GM11168 (cell line): ENCODE data around the gene TMEM256.
"Not testable (repeated sequence)": the region's sequence is repeated elsewhere in the genome, so short reads cannot be mapped to it uniquely, and the experiment has no call there.

Source experiments
- in situ Hi-C: fragments of 300-500 bp; cut with MboI; formaldehyde crosslinking; loops from one replicate; pipeline ENCODE4 v1.12.0; 2022; ENCODE audit warnings: low sequenced_read_pairs; ENCODE audit not compliant: unreplicated experiment

Gene TMEM256

GRCh38 chr17:7389924-7390910 lies 13.7 kb downstream of the TMEM256 start:
- in situ Hi-C loops, result no loop called here

DNA sequence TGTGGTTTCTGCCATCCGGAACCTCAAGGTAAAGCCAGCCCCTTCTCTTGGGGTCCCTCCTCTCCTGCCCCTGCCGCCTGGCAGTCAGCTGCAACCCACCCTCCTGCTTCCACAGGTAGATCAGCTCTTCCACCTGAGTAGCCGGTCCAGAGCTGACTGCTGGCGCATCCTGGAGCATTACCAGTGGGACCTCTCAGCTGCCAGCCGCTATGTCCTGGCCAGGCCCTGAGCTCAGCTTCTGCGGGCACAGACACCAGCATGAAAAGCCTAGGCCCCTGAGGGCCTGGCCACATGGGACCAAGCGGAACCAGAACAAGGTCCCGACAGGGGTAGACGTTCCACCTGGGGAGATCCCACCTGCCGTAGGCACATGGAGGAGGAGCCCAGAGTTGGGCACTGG lies 15.0 kb downstream of the TMEM256 start:
- in situ Hi-C loops, result no loop called here

DNA sequence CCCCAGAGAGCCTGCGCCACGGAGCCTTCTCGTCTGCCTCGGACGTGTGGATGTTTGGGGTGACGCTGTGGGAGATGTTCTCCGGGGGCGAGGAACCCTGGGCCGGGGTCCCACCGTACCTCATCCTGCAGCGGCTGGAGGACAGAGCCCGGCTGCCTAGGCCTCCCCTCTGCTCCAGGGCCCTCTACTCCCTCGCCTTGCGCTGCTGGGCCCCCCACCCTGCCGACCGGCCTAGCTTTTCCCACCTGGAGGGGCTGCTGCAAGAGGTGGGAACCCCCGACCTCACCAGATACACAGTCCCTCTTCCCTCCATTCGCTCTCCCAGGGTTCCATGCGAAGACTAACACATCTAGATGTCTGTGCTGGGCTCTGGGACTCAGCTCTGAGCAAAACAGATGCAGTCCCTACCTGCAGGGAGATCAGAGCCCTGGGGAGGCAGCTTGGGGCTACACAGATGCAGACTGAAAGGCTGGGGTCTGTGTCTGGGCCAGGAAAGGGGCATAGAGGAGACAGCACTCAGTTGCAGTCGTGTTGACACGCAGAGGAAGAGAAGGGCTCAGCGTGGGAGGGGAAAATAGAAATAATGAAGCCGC lies 19.3 kb downstream of the TMEM256 start:
- in situ Hi-C loops, result no loop called here

GRCh38 chr17:7383742-7384488 lies 20.0 kb downstream of the TMEM256 start:
- in situ Hi-C loops, result no loop called here

DNA sequence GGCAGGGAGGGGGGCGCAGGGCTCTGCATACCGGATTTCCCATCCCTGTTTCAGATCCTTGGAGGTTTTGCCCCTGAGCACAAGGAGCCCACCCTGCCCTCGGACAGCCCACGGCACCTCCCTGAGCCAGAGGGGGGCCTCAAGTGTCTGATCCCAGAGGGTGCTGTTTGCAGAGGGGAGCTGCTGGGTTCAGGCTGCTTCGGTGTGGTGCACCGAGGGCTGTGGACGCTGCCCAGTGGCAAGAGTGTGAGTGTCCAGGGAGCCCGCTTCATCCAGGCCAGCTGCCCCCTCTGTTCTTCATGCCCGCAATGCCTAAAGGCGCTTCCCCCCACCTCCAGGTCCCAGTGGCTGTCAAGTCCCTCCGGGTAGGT lies 20.5 kb downstream of the TMEM256 start:
- in situ Hi-C loops, result no loop called here

- in situ Hi-C loops, result no loop called here
Measured at GRCh38 chr17:7382901-7383300, 21.0 kb downstream of the TMEM256 start.

- in situ Hi-C loops, result no loop called here
Measured at GRCh38 chr17:7380855-7381683, 22.8 kb downstream of the TMEM256 start, which contains the start of gene TNK1. Gene TNK1, plus strand, starts transcription at chr17:7381089. Its CDS starts 1,838 bp downstream, at chr17:7382927.

DNA sequence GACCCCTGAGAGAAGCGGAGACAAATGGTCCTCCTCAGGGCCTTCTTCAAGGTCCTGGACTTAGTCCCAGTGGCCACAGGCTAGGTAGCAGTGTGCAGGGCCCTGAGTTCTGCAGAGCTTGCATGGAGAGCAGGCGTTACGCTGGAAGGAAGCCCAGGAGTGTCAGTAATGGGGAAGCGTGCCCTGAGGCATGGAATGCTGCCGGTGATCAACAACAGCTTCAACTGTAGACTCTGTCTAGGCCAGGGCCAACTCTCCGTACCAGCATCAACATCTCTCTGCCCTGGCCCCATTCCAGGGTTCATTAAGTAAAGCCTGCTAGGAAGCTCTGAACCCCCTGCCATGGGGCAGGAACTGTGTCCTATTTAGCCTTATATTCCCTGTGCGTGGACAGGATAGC lies 23.6 kb downstream of the TMEM256 start:
- in situ Hi-C loops, result no loop called here

DNA sequence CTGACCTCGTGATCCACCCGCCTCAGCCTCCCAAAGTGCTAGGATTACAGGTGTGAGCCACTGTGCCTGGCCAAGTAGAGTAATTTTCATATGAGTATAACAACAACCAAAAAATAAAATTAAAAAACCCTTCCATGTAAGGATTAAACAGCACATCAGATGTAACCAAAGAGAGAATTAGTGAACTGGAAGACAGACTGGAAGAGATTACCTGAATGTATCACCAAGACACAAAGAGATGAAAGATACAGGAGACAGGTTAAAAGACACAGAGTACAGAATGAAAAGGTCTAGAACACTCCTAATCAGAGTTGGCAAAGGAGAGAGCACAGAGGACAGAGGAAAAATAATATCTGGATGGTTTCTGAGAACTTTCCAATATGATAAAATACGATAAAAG lies 24.8 kb downstream of the TMEM256 start:
- in situ Hi-C loops, result no loop called here

GRCh38 chr17:7374353-7374752 lies 29.5 kb downstream of the TMEM256 start:
- in situ Hi-C loops, result no loop called here

- in situ Hi-C loops, result no loop called here
Measured at GRCh38 chr17:7370853-7371252, 33.0 kb downstream of the TMEM256 start.

DNA sequence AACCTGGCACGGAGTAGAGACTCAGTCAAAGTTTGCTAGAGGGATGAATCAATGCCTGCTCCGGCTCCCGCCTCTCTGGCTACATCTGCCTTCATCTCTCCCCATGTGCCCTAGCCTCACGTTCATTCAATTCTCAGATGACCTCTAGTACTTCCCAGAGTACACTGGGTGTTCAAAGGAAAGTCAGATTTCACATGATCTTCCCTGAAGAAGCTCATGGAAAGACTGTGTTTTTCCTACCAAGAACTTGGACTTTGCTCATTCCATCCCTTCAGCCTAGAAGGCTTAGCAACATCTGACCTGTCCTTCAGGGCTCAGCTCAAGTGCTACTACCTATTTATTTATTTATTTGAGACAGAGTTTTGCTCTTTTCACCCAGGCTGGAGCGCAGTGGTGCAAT lies 34.1 kb downstream of the TMEM256 start:
- in situ Hi-C loops, result no loop called here

- in situ Hi-C loops, result not testable (repeated sequence)
Measured at GRCh38 chr17:7368599-7368994, 35.3 kb downstream of the TMEM256 start.

- in situ Hi-C loops, result no loop called here
Measured at GRCh38 chr17:7367918-7368598, 35.8 kb downstream of the TMEM256 start.

DNA sequence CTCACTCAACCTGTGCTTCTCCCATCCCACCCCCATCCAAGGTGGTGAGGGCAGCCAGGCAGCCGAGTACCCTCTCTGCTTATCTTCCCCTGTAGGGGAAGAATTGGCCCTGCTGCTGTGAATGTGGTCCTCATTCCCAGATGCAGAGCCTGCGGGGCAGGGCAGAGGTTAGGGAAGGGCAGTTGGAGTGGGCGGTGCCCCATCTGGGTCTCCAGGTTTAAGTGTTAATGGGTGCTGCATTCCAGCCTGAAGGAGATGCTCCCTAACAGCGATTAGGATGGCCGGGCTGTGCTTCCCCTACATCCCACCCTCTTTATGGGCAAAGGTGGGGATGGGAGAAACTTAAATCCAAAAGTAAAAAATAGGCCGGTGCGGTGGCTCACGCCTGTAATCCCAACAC lies 36.8 kb downstream of the TMEM256 start:
- in situ Hi-C loops, result no loop called here

DNA sequence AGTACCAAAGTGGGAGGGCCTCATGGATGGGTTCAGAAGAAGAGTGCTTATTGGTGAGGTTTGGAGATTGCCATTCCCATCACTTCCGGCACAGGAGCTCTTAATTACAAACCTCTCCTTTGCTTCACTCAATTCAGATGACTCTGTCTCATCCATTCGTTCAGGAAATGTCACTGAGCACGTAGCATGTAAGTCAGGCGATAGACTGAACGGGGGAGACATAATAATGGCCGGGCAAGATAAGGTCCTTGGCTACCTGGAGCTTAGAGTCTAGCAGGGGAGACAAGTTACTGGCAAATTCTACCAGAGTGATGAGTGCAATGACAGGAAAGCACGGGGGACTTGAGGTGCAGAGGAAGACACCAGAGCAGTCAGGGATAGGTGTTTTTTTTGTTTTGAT lies 37.9 kb downstream of the TMEM256 start:
- in situ Hi-C loops, result not testable (repeated sequence)

GRCh38 chr17:7363311-7363710 lies 40.6 kb downstream of the TMEM256 start:
- in situ Hi-C loops, result no loop called here

- in situ Hi-C loops, result no loop called here
Measured at GRCh38 chr17:7361906-7362305, 42.0 kb downstream of the TMEM256 start.

DNA sequence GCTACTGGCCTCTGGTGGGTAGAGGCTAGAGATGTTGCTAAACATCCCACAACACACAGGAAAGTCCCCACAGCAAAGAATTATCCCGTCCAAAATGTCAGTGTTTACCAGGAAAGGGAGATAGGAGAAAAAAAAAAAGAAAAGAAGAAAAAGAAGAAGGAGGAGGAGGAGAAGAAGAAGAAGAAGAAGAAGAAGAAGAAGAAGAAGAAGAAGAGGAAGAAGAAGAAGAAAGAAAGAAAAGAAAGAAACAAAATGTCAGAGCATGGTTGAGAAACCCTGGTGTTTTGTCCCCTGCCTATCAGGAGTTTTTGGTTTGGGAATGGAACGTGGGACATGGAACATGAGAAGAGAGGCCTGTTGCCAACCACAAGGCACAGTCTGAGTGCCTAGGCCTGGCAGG lies 46.5 kb downstream of the TMEM256 start:
- in situ Hi-C loops, result no loop called here
